ENCODE results near the gene ZNF573.
"Not testable (repeated sequence)": the region's sequence is repeated elsewhere in the genome, so short reads cannot be mapped to it uniquely, and the experiment has no call there.

The ZNF573 gene

DNA sequence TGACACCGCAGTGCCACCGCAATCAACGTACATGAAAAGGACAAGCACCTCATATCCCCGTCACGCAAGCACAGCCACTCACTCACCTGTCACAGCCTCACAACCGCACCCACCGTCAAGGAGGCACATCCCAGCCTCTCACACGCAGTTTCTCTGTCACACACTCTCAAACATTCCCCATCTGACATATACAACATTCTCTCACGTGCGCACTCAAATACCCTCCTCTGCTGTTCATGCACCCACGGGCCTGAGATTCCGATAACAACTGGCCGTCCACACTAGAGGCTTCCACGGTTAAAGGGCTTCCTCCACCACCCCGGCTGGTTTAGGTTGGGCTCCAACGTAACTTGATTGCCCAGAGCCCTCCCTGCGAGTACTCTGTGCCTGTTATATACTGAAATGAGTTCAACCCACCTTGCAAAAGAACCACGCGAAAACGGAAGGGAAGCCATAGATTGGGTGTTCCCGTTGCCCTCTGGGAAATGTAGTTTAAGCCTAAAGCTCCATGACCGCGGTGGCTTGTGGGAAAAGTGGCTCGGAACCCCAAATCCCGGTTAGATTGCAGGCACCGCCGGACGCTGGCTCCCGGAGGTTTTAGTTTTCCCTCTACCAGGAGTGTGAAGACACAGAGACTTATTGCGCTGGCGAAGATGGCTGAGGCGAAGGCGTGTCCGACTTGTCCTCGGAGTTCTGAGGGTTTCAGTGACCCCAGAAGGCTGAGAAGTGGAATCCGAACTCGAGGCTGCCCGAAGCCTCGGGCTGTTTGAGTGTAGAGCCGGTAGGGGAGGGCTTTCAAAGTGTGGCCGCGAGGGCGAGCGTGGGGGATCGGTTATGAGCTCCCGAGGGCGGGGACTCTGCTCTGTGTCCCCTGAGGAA lies at the start of gene ZNF573:
Gene ZNF573, minus strand, starts transcription at position 460 of the 879 bp plus-strand sequence. CDS start 5,857 bp downstream, outside the sequence.
- TF ChIP-seq POLR2A (IDR thresholded peaks at IDR 0.05; ENCODE audit: low read length) (peak; percentile 61), GATA1 (IDR thresholded peaks at IDR 0.05; ENCODE audit: low read depth, low read length) (no peak)

GRCh38 chr19:37817180-37817981 lies 38.0 kb upstream of the ZNF573 start:
- TF ChIP-seq POLR2A (IDR thresholded peaks at IDR 0.05; ENCODE audit: low read length) = no peak
- no peak for TF ChIP-seq GATA1 (IDR thresholded peaks at IDR 0.05; ENCODE audit: low read depth, low read length)
- no peak for DNase-seq

More for the DNA sequence above, at the start of gene ZNF573:
- peak; percentile 84 to 87 for DNase-seq

DNA sequence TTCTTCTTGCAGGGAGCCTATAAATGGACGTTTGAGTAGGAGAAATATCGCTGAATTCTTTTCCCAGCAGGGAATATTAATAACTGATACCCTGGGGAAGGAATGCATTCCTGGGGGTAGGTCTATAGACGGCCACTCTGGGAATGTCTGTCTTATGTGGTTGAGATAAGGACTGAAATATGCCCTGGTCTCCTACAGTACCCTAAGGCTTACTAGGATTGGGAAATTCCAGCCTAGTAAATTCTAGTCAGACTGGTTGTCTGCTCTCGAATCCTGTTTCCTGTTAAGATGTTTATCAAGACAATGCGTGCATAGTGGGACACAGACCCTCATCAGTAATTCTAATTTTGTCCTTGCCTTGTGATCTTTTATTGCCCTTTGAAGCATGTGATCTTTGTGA lies 36.2 kb upstream of the ZNF573 start:
- not testable (repeated sequence) for DNase-seq

DNA sequence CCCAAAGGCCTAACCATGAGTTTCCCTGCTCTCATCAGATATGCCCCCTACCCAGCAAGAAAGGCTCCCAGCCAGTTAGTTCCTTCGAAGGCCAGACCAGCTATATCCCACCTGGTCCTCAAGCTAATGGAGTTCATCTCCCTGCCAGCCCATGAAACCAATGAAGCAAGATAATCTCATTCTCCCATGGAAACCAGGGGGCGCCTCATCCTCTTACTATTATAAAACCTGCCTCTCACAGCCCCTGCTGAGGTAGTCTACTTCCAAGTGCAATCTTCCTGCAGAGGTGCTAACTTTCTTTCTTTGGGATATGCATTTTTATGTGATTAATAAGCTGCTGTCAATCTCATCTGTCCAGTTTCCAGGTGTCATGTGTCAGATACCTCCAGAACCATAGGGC lies 34.0 kb upstream of the ZNF573 start:
- TF ChIP-seq POLR2A (IDR thresholded peaks at IDR 0.05; ENCODE audit: low read length) (no peak), GATA1 (IDR thresholded peaks at IDR 0.05; ENCODE audit: low read depth, low read length) (no peak)

DNA sequence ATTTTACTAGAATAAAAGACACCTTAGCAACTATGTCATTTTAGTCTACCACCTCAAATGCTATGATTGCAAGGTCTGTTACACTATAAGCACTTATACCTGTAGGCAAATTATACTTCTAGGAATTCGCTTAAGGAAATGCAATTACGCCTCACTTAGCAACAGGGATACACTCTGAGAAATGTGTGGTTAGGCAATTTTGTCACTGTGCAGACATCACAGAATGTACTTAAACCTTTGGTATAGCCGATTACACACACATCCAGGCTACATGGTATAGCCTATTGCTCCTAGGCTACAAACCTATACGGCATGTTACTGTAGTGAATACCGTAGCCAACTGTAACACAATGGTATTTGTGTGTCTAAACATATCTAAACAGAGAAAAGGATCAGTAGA lies 30.0 kb upstream of the ZNF573 start:
- TF ChIP-seq GATA1 (IDR thresholded peaks at IDR 0.05; ENCODE audit: low read depth, low read length) = no peak
- TF ChIP-seq POLR2A (IDR thresholded peaks at IDR 0.05; ENCODE audit: low read length) = no peak

More for the DNA sequence above, 34.0 kb upstream of the ZNF573 start:
- no peak for DNase-seq

DNA sequence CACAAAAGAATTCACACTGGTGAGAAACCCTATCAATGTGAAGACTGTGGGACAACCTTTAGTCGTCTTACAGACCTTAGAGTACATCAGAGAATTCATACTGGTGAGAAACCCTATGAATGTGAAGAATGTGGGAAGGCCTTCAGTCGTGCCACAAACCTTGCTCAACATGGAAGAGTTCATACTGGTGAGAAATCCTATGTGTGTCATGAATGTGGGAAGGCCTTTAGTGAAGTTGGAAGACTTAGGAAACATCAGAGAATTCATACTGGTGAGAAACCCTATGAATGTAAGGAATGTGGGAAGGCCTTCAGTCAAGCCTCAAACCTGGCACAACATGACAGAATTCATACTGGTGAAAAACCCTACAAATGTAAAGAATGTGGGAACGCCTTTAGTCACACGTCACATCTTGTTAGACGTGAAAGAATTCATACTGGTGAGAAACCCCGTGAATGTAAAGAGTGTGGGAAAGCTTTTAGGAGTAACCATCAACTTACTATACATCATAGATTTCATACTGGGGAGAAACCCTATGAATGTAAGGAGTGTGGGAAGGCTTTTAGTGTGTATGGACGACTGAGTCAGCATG lies 24.0 kb upstream of the ZNF573 start:
- no peak for DNase-seq
- TF ChIP-seq POLR2A (IDR thresholded peaks at IDR 0.05; ENCODE audit: low read length) (no peak), GATA1 (IDR thresholded peaks at IDR 0.05; ENCODE audit: low read depth, low read length) (no peak)

More for the DNA sequence above, 30.0 kb upstream of the ZNF573 start:
- DNase-seq = no peak

DNA sequence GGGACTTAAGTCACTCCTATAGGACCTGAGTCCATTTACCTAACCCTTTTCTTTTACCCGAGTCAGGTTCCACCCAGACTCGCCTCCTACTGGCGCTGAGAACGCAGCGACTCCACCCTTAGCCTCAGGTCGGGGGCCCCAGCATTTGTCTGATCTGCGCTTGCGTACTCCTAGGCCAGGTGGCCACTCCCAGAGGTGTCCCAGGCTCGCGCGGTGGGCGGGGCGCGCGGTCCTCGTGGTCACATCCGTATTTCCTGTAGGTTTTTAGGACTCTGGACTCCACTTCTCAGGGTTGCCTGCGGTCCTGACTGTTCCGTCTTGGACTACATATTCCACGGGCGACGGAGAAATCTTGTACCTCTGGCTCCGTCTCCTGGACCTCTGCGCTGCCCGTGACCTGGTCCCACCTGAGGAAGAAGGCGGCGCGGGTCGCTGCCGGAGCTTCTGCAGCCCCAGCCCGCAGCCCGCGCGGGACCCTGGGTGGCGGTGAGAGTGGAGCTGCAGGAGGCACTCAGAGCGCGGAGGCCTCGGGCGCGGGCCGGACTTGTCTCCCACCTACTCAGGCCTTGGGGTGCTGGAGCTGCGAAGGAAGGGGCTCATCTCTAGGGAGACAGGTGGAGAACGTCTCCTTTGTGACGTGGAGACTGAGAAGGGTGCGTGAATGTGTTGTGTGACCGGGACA lies 11.0 kb upstream of the ZNF573 start:
- no peak for DNase-seq
- TF ChIP-seq GATA1 (IDR thresholded peaks at IDR 0.05; ENCODE audit: low read depth, low read length) = no peak
- no peak for TF ChIP-seq POLR2A (IDR thresholded peaks at IDR 0.05; ENCODE audit: low read length)

- TF ChIP-seq POLR2A (IDR thresholded peaks at IDR 0.05; ENCODE audit: low read length) (no peak), GATA1 (IDR thresholded peaks at IDR 0.05; ENCODE audit: low read depth, low read length) (no peak)
These were observed 716 bp downstream of the ZNF573 start for GRCh38 chr19:37778613-37779126.

GRCh38 chr19:37770985-37771384 lies 8.4 kb downstream of the ZNF573 start:
- TF ChIP-seq GATA1 (IDR thresholded peaks at IDR 0.05; ENCODE audit: low read depth, low read length) = no peak
- no peak for TF ChIP-seq POLR2A (IDR thresholded peaks at IDR 0.05; ENCODE audit: low read length)
- DNase-seq = no peak

More at GRCh38 chr19:37778613-37779126, 716 bp downstream of the ZNF573 start:
- DNase-seq = no peak

DNA sequence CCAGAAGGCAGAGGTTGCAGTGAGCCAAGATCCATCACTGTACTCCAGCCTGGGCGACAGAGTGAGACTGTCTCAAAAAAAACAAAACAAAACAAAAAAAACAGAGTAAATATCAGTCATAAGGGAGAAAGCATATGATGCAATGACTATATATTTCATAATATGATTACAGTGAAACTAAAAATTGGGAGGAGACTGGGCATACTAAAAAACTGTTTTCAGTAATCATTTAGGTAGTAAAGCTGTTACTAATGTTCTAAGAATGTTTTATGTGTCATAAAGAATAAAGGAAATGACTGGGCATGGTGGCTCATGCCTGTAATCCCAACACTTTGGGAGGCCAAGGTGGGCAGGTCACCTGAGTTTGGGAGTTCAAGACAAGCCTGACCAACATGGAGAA lies 15.9 kb downstream of the ZNF573 start:
- no peak for DNase-seq
- TF ChIP-seq GATA1 (IDR thresholded peaks at IDR 0.05; ENCODE audit: low read depth, low read length) = no peak
- TF ChIP-seq POLR2A (IDR thresholded peaks at IDR 0.05; ENCODE audit: low read length) = no peak

DNA sequence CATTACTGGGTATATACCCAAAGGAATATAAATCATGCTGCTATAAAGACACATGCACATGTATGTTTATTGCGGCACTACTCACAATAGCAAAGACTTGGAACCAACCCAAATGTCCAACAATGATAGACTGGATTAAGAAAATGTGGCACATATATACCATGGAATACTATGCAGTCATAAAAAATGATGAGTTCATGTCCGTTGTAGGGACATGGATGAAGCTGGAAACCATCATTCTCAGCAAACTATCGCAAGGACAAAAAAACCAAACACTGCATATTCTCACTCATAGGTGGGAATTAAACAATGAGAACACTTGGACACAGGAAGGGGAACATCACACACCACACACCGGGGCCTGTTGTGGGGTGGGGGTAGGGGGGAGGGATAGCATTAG lies 21.7 kb downstream of the ZNF573 start:
- not testable (repeated sequence) for DNase-seq

GRCh38 chr19:37738371-37738770 lies 41.0 kb downstream of the ZNF573 start:
- peak in 1 of 2 experiments; percentile 10 for DNase-seq
- no peak for TF ChIP-seq GATA1 (IDR thresholded peaks at IDR 0.05; ENCODE audit: low read depth, low read length)
- no peak for TF ChIP-seq POLR2A (IDR thresholded peaks at IDR 0.05; ENCODE audit: low read length)

DNA sequence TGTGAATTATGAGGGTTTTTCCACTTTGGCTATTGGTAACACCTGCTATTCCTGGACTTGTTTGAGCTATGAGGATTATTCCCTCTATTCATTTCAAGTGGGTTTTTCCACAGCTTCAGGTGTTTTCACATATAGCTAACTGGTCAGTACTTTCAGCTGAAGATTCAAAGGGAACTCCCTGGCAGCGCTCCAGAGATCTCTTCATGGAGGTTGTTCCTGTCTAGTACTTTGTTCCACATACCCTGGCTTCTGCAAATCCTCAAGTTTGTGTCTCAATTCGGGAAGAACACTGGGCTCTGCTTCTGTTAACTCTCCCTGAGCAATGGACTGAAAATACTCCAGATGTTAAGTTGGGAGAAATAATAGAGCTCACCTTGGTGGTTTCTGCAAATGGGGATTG lies 54.2 kb downstream of the ZNF573 start:
- TF ChIP-seq GATA1 (IDR thresholded peaks at IDR 0.05; ENCODE audit: low read depth, low read length) (no peak), POLR2A (IDR thresholded peaks at IDR 0.05; ENCODE audit: low read length) (no peak)
- DNase-seq = no peak

GRCh38 chr19:37719927-37720265 lies 59.5 kb downstream of the ZNF573 start:
- no peak for TF ChIP-seq GATA1 (IDR thresholded peaks at IDR 0.05; ENCODE audit: low read depth, low read length)
- TF ChIP-seq POLR2A (IDR thresholded peaks at IDR 0.05; ENCODE audit: low read length) = no peak
- no peak for DNase-seq
